Measurements from ENCODE around the gene MLN.

DNA sequence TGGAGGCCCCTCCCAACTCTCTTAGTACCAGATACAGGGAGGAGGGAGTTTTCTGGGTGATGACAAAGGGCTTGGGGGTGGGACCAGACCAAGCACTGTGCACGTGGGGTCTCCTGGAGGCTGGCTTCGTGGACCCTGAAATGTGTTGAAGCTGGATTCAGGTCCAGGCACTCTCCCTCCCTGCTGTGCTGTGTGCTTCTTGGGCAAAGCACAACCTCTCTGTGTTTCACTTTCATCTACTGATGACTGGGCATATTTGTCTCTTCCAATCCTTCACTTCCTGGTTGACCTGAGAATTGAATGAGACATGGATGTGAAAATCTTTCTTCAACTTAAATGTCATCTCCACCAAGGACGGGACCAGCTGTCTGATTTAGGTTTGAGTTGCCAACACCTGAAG is 14.5 kb upstream of the MLN start:
- TF ChIP-seq, protein P1, sequence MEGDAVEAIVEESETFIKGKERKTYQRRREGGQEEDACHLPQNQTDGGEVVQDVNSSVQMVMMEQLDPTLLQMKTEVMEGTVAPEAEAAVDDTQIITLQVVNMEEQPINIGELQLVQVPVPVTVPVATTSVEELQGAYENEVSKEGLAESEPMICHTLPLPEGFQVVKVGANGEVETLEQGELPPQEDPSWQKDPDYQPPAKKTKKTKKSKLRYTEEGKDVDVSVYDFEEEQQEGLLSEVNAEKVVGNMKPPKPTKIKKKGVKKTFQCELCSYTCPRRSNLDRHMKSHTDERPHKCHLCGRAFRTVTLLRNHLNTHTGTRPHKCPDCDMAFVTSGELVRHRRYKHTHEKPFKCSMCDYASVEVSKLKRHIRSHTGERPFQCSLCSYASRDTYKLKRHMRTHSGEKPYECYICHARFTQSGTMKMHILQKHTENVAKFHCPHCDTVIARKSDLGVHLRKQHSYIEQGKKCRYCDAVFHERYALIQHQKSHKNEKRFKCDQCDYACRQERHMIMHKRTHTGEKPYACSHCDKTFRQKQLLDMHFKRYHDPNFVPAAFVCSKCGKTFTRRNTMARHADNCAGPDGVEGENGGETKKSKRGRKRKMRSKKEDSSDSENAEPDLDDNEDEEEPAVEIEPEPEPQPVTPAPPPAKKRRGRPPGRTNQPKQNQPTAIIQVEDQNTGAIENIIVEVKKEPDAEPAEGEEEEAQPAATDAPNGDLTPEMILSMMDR (IDR thresholded peaks at IDR 0.05): no peak
- TF ChIP-seq POLR2A (IDR thresholded peaks at IDR 0.05): no peak

Measured in Peyer's patch (tissue), 4 donors.